Colon (tissue), 2 donors: Measurements from ENCODE around the gene SDF4.

Experiments
- FAIRE-seq: peaks from 2 replicates; lab custom pipeline; 2012; peaks lifted over from hg19 to GRCh38; lab: Jason Lieb, UNC
- donor health status: control.
- donor health status: control.

SDF4 gene

GRCh38 chr1:1231400-1232207 is at the start of gene SDF4:
TSS of gene SDF4 (minus strand) at chr1:1232001. CDS start at chr1:1228772, 3,229 bp downstream.
- FAIRE-seq = no peak

DNA sequence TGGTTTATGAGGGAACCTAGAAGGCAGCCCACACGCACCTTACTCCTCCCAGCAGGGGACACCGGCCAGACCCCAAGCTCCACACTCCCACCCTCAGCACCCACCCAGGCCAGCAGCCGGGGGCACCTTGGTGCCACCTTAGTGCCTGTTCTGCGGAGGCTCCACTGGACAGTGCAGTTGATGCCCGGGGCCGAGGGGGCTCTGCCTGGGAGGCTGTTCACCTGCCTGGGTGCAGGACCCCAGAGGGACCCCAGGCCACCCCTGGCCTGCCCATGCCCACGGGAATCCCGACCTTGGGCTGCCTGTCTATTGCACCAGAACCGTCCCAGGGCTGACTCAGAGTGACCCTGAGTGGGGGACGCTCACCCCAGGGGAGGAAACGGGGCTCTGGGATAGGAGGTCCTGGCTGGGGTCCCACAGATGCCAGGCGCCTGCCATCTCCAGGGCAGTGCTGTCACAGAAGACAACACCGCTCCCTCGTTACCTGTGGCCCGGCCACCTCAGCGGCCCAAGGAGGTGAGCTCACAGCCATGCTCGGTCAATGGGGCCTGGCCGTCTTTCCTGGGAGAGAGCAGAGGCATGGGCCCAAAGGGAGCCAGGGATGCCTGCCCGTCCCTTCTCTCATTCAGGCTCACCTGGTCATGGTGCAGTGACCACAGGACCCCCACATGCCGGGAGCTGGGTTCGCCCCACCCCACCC is 49.1 kb upstream of the SDF4 start:
- FAIRE-seq = no peak

- FAIRE-seq = no peak
Observed at GRCh38 chr1:1279028-1279427, 47.2 kb upstream of the SDF4 start.

DNA sequence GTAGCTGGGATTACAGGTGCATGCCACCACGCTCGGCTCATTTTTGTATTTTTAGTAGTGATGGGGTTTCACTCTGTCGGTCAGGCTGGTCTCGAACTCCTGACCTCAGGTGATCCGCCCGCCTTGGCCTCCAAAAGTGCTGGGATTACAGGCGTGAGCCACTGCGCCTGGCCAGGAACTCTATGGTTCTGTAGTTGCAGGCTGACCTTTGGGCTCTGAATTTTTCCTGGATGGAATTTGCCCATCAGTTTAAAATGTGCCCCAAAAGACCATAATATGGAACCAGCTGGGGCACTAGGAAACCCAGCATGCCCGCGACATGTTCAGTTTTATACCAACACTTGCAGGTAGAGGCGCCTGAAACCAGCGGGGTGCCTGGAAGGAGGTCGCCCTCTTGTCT is 46.8 kb upstream of the SDF4 start:
- no peak for FAIRE-seq

DNA sequence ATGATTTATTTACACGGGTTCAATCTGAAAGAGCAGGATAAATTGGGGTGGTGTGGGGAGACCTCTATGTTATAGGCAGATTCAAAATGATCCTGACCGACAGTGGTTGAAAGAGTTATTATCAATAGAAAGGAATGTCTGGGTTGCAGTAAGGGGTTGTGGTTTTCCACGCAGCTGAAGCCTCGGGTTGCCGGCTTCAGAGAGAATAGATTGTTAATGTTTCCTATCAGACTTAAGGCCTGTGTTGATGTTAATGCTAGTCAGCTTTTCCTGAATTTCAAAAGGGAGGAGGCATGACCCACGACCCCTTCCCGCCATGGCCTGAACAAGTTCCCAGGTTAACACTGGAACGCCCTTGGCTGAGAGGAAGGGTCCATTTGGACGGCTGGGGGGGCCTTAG is 44.0 kb upstream of the SDF4 start:
- no peak for FAIRE-seq

DNA sequence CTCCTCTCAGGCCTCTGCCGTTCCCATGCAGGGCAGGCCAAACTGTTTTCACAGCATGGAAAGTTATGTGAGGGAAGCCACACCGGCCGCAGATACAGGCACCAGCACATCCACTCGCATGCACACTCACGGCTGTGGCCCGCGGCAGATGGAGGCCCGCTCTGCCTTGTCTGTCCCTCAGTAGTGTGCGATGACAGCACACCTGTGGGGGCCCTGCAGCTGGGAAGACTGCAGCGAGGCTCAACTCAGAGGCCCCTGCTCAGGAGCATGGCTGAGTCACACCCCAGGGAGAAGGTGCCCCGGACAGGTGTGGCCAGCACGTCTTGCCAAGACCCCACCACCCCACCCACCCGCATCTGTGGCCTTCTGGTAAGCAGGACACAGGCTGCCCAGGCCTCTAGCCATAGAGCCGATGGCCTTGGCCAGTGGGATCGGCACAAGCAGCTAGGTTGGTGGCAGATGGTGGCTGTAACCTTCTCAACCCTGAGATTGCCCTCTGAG is 43.2 kb upstream of the SDF4 start:
- FAIRE-seq = no peak

GRCh38 chr1:1274299-1274930 is 42.6 kb upstream of the SDF4 start:
- FAIRE-seq = no peak

- FAIRE-seq = no peak
Observed at GRCh38 chr1:1273512-1274298, 41.9 kb upstream of the SDF4 start, which contains the start of gene UBE2J2. TSS of gene UBE2J2 (minus strand) at chr1:1273854. CDS start at chr1:1267992, 5,862 bp downstream.

DNA sequence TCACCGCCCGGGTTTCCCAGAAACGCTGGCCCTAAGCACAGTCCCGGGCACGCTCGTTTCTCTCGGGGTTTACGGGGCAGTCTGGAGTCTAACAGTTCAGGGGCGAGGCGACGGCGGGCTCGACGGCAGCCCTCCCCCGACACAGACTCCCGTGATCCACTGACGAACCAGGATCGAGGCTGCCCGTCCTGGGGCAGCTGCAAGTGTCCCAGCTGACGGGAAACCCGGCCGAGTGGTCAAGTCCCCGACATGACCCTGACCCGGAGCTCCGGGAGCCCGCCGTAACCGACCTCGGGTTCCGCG is 41.4 kb upstream of the SDF4 start:
- no peak for FAIRE-seq

DNA sequence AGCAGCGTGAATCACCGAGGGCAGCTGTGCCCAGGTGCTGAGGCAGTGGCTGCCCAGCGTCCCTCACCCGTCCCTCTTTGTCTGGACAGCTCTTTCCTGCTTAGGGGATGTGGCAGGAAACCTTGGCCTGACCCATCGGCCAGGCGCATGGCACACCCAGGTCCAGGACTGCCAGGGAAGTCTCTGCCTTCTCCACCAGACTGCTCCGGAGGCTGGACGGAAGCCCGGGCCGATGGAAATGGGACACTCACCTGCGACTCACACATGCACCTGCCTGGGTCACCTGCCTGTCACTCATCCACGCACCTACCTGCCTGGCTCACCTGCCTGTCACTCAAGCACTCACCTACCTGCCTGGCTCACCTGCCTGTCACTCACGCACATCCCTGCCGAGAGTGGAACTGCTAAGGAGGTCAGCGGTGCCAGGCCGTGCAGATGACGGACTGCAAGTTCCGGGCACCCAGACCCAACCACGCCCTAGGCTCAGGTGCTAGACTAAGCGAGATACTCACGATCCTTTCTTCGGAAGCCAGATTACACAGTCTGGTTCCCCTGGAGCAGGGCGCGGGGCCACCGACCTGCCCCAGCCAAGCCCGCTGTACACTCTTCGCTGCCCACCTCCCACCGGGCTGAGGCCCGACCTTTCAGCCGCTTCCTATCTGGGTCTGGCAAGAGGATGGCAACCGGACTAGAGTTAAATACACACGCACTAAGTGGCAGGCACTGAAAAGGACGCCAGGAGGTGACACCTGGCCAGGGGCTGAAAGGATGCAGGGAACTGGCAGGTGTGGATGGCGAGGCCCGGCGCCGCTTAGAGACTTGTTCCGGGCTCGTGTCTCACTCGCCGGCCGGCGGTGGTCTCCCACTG is 40.8 kb upstream of the SDF4 start:
- FAIRE-seq = no peak

DNA sequence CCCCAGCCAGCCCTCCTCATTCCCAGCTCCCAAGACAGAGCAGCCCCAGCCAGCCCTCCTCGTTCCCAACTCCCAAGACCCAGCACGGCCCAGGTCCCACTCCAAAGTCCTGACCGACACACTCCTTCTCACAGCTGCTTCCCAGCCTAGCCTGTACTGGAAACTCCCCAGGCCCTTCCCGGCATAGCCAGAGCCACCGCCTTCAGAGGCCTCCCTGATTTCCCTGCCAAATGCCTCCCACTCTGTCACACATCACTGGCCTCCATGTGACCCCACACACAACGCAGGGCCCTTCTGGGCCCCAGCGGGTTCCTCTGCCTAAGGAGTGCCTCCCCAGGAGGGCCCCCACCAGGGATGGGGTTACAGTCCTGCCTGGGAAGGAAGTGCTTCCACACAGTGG is 39.0 kb upstream of the SDF4 start:
- no peak for FAIRE-seq

GRCh38 chr1:1268284-1268682 is 36.5 kb upstream of the SDF4 start:
- FAIRE-seq = no peak

- FAIRE-seq = no peak
Observed at GRCh38 chr1:1267488-1268283, 35.9 kb upstream of the SDF4 start.

GRCh38 chr1:1264868-1265272 is 33.1 kb upstream of the SDF4 start:
- FAIRE-seq = no peak

DNA sequence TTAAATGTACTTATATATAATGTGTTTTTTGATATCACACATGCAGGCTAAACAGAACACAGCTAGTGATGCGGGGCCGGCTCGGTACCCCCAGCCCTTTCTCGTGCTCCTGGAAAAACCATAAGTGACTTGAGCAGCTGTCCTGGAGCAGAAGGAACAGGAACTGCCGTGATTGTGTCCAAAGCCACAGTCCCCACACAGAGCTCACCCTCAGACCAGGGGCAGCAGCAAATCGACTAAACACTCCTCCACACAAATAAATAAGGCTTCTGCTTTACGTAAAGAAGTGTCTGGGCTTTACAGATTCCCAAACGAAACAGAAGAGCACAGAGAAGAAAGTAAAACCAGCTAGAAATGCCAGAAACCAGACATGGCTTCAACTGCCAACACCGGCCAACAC is 32.2 kb upstream of the SDF4 start:
- FAIRE-seq = no peak

DNA sequence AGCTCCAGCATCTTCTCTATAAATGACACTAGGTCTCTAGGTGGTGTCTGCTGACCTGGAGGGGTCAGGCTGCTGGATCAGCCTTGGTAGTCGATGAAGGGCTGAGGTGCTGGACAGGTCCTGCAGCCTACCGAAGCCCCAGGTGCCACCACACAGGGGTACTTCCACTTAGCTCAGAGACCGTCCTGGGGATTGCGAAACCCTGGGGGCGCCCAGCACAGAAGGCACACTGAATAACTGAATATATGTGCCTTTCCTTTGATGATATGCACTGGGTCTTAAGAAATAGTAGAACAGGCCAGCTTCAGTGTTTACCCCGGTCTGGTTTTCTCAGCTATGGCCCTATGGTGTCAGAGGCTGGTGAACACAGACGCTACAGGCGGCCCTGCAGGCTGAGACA is 31.0 kb upstream of the SDF4 start:
- no peak for FAIRE-seq

- no peak for FAIRE-seq
Observed at GRCh38 chr1:1262071-1262470, 30.3 kb upstream of the SDF4 start.

- FAIRE-seq = no peak
Observed at GRCh38 chr1:1260843-1261560, 29.2 kb upstream of the SDF4 start.

GRCh38 chr1:1259951-1260600 is 28.3 kb upstream of the SDF4 start:
- FAIRE-seq = no peak
